NOMO-1 treated with dmso at 0.1 percent for 144 hours (cell line): ENCODE data around the gene UNC5C.

Source experiments
- DNase-seq: peaks from one replicate; lab custom pipeline; 2025; ENCODE audit not compliant: unreplicated experiment; lab: John Stamatoyannopoulos, UW

The UNC5C gene

DNA sequence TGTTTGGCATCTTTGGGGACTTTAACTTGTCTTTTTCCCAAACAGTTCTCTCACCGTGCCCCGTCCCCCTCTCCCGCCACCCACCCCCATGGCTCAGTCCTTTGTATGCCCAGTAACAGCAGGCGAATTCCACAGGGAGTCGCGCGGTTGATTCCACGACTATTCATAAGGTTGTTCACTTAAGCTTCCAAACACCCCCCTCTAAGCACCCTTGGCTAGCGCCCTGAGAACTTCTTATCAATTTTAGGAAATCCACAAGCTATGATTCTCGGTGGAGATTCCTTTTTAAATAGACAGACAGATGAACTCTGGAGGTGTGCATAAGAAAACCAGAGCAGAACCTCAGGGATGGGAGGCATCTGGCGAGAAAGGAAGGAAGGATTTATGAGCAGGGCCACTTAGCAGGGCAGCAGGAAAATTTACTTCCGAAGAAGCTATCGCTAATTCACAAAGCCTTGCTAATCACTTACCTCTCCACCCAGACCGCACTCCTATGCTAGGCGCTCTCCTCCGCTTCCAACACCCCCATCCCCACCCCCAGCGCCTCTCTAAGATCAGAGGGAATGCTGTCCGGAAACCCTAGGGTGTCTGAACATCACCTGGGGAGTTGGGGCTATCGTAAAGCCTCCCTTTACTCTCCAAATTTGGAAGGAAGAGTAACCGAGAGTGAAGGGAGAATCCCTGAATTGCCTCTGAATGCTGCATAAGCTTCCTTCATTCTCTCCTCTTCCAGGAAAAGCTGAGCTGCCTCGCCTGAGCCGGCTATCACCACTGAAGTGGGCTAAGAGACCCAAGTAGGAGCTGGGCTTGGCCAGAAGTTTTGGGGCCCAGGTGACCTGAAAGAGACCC, 1.7 kb downstream of the UNC5C start:
- DNase-seq: no peak

DNA sequence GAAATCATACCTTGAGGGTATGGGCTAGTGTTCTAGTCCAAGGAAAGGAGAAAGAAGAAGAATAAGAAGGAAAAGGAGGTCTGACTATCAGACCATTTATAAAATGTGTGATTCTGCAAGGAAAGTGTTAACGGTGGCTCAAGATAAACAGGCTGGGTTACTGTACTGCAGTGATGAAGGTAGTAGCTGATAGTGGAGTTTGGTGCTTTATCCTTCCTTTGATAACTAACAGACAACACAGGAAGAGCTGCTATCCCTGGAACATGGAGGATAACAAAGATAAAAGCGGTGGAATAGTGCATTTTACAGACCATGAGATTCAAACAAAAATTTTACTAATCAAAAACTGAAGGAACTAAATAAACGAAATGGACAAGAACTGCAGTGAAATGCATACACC, 2.6 kb downstream of the UNC5C start:
- no peak for DNase-seq

DNA sequence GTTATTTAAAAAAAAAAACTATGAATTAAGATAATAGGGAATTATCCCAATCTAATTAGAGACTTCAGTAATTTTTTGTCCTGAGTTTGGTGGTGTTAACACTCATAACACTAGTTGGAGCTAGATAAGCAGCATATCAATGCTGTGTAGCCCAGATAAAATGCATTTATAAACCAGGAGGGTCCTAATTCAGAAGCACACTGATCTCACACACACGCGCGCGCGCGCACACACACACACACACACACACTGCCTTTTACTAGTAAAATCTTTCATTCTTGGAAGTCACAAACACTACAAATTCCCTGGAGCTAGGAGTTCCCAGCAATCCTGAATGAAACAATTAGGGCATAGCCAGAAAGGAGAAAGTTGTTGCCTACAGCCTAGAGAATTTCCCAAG, 3.2 kb downstream of the UNC5C start:
- DNase-seq: no peak

DNA sequence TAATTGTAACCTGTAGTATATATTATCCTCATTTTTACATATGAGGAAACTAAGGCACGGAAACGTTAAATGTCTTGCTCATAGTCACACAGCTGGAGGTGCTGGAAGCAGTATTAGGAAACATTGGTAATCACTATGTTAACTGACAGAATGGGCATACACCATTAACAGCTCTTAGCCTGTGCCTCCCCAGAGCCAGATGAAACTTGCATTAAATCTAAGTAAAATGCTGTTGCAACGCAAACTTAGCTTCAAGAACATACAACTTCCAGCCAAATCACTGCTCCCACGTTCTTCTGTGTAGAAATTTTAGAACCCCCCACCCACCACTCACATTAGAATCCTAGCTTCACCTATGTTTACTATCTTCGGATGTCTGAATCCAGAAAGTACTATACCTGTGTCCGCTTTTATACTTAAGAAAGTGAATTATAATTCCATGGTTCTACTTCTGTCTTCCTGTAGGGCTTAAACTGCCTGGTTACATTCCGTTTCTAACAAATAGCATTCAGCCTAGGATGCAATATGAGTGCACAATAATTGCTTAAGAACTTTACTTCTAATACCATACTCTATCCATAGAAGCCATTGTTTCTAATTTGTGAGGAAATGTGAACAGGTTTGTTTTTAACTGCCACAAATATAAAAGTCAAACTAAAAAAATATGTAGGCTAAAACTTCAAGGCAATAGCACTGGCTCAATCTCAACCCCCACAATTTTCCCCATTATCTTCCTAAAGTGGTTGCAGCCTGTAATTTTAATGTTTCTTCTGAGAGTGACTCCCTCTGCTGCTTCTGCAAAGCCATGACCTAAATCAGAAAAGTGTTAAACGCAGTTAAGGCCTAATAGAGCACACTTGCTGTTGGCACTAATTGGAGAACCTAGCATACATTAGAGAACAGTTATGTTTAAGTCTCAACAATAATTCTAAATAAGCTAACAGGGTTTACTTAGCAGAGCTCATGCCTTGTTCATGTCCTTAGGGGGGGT, 4.4 kb downstream of the UNC5C start:
- DNase-seq: no peak

DNA sequence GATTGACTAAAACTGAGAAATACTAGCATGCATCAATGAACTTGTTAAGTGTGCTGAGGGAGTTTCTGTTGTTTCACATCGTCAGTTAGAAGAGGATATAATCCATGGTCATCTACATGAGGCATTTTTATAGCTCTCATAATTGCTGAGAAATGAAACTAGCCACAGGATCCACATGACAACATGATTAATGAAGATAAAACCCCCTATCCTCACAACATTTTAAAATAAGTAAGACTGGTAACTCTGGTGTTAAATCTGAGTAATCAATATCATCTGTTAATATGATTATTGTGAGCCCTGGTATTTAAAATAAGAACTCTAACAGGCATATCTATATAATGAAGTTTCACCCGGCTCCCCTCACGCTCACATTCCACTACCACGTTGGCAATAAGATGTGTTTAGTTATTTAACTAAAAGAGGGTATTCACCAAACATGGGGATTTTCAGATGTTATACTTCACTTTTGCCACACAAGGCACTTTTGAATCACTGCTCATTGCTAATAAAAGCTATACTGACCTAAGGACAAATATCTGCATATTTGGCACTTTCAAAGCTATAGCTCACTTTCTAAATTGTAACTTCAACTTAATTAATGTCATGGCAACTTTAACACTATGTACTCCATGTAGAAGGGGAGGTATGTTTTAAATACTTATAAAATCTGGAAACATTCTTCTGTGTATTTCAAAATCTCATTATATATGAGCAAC, 6.7 kb downstream of the UNC5C start:
- DNase-seq: no peak

DNA sequence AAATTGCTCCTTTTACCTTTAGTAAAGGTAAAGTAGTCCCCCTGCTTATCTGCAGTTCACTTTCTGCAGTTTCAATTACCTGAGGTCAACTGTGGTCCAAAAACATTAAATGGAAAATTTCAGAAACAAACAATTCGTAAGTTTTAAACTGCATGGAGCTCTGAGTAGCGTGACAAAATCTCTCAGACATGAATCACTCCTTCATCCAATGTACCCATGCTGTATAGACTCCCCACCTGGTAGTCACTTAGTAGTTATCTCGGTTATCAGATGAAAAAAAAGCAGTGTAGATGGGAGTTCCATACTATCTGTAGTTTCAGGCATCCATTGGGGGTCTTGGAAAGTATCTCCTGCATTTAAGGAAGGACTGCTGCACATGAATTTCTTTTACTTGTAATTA, 7.7 kb downstream of the UNC5C start:
- DNase-seq: no peak

DNA sequence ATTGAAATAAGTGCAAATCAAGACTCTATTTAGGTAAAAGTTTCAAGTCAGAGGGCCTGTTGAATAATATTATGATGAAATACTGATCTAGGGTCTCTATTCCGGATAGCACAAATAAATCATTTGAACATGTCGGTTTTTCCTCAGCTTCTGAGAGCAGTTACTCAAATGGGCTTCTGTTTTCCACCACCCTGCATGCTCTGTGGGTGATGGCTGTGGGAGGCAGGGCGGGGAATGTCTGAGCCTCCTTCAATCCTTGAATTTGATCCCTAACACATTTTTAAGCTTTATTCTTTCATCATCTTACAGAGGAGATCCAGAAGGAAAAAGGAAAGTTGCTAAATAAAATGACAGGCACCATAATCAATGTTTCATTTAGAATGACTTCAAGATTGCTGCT, 8.5 kb downstream of the UNC5C start:
- DNase-seq: no peak

DNA sequence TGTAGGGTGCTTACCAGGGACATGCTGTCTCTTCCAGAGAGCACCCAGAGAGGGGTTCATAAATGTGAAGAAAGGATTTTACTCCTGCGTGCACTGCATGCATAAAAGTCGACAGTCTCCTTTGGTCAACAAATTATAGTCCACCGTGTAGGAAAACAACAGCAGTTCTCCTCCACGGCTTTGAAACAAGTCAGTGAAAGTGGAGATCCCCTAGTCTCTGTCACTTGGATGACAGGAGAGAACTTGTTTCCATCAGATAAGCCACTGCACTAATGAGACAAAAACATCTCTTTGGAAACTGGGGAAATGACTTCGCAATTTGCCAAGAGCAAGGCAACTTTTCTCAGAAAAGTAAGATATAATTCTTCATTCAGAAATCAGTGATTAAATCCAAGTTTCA, 9.7 kb downstream of the UNC5C start:
- DNase-seq: no peak

DNA sequence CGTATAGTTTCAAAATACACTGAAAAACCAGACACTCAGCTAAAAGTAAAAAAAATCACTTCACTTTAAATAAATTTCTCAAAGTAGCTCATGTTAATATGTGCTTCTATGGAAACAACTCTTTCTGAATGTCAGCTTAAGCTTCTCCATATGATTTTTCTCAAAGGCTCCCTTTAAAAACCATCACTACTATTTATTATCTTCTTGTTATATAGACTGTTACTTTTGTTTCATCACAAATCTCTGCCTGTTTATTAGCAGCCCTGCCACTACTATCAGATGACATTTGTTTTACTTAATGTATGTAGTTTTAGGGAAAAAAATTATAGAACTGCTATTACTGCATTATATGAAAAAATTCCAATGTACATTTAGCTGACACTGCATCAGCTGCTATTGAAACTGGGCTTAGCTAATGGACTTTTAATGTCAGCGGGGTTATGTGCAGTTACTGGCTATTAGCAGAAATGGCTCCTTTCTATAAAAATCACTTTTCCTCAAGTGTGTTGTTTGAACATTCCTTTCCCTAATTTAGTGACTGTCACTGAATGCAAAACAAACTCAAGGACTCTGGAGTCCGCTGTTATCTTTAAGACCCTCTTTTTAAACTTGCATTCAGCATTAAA, 10.8 kb downstream of the UNC5C start:
- DNase-seq: no peak

DNA sequence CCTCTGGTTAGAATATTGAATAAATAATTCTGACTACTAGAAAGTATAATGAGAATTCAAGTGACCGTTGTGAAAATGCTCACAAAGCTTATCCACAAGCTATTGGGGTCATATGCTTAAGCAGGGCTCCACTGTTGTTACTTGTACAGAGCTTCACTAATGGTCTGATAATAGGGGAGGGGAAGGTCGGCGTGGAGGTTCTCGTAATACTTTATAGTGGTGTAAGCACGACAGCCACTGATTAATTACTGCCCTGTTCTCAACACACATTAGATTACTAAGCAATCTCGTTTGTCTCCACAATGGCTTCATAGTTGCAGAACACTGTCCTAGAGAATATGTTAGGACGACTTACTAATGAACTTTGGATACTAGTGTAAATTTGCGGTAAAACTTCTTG, 11.6 kb downstream of the UNC5C start:
- DNase-seq: no peak

DNA sequence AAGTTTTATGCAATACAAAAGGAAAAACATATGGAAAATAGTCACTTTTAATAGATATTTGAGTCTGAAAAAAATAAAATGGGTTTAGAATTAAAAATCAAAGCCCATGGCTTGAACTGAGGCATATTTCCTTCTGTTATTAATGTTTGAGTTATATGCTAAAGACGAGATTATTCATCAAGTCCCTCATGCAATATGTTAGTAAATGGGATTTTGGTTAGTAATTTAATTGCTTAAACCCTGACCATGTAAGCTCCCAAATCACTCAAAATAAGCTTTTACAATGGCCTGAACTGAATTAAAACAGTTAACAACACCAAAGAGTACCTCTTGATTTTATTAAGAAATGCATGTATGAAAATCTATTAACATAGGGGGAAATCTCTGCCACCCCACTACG, 12.1 kb downstream of the UNC5C start:
- no peak for DNase-seq

DNA sequence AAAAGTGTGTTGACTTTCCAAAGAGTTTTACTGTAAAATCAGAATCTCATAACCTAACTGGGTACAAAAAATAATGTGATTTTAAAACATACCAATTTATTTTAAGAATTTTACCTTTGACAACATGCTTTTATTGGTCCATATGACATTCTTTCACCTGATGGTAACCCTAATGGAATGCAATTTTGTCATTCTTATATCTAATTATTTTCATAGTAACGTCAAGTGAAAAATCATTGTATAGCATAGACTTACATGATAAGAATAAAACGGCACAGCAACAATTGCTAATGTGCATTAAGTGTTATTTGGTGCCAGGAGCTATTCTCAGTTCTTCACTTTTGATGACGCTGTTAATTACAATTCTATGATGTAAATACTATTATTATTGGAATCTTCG, 13.6 kb downstream of the UNC5C start:
- DNase-seq: no peak

DNA sequence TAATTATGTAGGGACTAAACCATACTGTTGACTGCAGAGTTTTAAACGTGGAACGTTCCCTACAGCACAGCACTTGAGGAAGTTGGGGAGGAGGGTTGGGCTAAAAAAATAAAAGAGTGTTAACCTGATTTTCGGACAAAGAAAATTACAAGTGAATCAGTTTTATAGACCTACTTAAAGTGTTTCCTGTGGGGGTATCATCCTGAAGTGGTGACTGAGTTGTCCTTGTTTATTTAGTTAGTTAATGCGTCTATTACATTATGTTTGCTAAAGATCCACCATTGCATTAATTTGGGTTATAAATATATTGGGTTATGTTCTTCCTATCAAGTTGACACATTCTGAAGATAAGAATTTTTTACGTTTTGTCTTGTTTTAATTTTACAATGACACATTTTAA, 14.7 kb downstream of the UNC5C start:
- no peak for DNase-seq

DNA sequence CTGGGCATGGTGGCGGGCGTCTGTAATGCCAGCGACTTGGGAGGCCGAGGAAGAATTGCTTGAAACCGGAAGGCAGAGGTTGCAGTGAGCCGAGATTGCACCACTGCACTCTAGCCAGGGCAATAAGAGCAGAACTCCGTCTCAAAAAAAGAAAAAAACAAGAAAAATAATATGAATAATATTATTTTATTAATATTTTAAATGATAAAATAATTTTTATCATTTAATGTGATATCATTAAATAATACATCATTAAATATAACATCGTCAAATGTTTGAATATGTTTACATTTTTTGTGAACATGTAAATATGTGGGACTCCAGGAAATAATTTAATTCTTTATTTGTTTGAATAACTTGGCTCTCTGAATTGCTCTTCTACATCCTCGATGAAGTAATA, 15.5 kb downstream of the UNC5C start:
- no peak for DNase-seq

DNA sequence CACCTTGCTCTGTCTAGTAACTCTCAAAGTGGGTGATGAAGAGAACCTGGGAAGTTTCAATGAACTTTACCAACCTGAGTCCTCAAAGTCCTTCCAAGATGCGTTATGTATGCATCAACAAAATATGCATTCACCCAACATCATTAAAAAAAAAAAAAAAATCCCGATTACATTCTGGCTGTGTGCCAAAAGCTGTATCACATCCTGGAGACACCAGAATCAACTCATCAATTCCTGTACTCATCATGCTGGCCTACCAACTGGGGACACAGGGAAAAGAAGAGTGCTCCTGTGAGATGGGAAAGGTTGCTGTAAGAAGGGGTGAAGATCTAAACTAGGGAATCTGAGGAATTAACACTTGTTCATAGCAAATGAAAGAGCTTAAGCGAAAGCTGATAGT, 16.5 kb downstream of the UNC5C start:
- no peak for DNase-seq

DNA sequence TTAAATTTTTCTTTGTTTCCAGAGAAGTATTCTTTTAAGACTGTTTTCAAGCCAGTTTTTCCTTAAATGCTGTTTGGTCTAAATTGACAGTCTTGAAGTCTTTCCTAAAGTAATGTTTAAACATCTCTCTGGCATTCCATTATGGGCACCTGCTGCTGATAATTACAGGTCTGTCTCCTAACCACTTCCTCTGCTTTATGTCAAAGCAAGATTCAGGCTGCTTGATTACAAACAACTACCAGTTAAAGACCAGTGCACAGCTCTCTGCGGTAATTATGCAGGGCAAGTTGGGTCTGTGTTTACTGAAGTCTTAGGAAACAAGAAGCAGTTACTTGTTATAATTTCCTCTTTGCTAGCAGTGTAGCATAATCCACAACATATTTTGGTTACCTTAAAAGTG, 17.6 kb downstream of the UNC5C start:
- no peak for DNase-seq

DNA sequence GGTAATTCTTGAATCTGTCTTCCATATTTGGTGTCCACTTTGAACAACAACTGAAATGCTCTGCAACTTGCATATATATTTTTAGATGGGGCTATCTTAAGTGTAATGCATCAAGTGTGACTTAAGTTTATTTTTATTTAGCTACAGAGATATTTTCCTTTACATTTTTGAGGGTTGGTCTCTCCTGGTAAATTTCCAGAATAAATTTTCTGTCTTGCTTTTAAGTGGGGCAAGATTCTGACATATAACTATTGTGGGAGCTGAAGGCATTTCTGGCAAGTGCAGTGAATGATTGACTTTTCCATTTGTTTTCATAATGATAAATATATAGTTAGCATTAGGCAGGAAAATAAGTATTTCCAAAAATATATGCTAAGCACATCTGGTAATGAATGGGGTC, 18.8 kb downstream of the UNC5C start:
- DNase-seq: no peak

DNA sequence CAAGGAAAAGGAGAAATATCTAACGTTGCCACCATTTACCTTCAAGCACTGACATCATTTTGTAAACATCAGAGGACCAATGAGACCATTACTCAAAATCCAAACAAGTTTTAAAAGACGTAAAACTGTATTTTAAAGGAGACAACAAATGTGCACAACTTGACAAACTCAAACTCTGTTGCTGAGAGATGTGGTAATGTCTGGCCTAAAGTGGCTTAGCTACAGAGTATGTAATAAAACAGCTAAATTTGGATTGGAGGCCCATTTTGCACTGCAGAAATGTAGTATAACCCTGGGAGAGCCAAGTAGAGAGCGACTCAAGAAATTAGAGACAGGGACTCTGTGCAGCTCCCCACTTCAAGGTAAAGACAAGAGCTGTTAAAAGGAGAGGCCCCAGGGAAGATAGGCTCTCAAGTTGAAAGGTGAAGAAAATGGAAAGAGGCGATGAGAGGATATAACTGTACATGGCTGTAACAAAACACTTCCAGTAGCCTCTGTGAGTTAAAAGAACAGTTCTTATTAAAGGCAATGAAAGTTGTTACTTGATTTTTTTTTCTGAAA, 20.3 kb downstream of the UNC5C start:
- DNase-seq: no peak

DNA sequence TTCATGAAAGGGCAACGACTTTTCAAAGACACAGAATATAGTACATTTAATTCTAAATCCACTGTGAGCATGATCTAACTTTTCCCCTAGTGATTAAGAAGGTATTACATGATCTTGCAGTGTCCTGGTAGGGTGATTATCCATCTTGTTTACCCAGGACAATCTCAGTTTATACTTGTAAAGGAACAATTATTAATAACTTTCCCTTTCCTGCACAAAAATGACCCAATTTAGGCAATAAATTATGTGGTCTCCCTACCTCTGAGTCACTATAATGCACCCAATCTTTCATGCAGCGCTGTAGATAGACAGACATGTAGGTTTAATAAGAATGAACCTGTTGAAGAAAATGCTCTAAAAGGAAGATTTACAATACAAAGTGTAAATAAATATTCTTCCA, 22.7 kb downstream of the UNC5C start:
- no peak for DNase-seq

DNA sequence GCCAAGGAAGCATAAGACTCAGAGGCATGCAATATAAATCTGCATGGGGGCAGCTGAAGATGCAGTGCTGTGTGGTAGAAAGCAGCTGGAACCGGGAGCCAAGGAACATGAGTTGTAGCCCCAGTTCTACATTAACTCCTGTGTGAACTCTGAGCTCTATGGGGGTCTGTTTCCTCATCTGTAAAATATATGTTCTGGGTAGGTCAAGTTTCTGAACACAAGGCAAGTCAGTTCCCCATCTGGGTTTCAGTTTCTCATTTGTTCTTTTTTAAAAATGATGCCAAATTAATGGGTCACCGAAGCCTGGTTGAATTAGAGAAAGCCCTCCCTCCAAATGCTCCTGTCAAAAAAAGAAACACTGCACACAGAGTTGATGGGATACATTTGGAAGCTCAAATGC, 24.0 kb downstream of the UNC5C start:
- DNase-seq: no peak

DNA sequence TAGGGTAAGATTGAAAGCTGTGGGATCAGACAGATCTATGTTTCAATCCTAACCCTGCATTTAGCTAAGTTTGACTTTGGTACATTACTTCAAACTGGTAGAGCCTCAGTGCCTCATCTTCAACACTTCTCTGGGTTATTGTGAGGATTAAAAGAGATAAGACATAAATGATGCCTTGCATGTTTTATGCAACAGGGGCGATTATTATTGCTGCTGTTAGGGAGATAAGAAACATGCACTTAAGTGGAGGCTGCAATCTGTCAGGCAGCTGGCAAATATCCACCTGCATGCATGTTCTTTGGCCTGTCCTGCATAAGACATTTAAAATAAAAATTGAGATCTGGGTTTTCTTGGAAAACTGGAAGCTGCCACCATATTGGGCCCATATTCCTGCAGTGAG, 24.6 kb downstream of the UNC5C start:
- no peak for DNase-seq
